Fibroblast of lung (primary cell): ENCODE data around the gene CCDC80. TPM values are rescaled to one million over a fixed set of nuclear protein-coding genes. Genes with fewer than 3 reads are reported as not detected.
A peak's percentile ranks its signal among the peaks of the same experiment; 100 is the strongest.

ENCODE experiments used
- DNase-seq, 2 donors: peaks; one replicate each; pipeline versions ENCODE4 v3.0.0 to v3.0.0-alpha.2; 2010; ENCODE audit warnings: low read depth in 2 of 2
- H2AFZ ChIP-seq: 2 replicates; pipeline ENCODE4 v1.5.1; 2012; ENCODE audit warnings: low read length, control low read depth, inconsistent platforms
- H3K27ac ChIP-seq: 2 replicates; pipeline ENCODE4 v1.5.1; 2011; ENCODE audit warnings: low read length, control low read depth; ENCODE audit not compliant: insufficient read depth
- H3K27me3 ChIP-seq: 2 replicates; pipeline ENCODE4 v1.5.1; 2011; ENCODE audit warnings: mild to moderate bottlenecking, low read length; ENCODE audit not compliant: control insufficient read depth, insufficient read depth
- H3K36me3 ChIP-seq: 2 replicates; pipeline ENCODE4 v1.5.1; 2011; ENCODE audit warnings: low read length; ENCODE audit not compliant: control insufficient read depth, insufficient read depth
- H3K4me1 ChIP-seq: 2 replicates; pipeline ENCODE4 v1.5.1; 2011; ENCODE audit warnings: low read length; ENCODE audit not compliant: control insufficient read depth, insufficient read depth; ENCODE audit errors: extremely low read depth
- H3K4me2 ChIP-seq: 2 replicates; pipeline ENCODE4 v1.5.1; 2011; ENCODE audit warnings: low read length, control low read depth; ENCODE audit not compliant: insufficient read depth; ENCODE audit errors: extremely low read depth
- H3K4me3 ChIP-seq, 4 experiments: fragments of 200-600 bp in 1 of 4; sonication (generic) in 1 of 4; replicated peaks in 1 of 4; 2 replicates each; pipeline ENCODE4 v1.5.1; 2011 to 2016; ENCODE audit warnings: low read length in 4 of 4, low read depth in 3 of 4, mild to moderate bottlenecking in 3 of 4, control low read depth in 2 of 4, inconsistent platforms in 1 of 4, mixed read lengths in 1 of 4; ENCODE audit not compliant: insufficient read depth in 1 of 4; ENCODE audit errors: control extremely low read depth in 1 of 4
- H3K79me2 ChIP-seq: 2 replicates; pipeline ENCODE4 v1.5.1; 2012; ENCODE audit warnings: mild to moderate bottlenecking, low read length, inconsistent platforms; ENCODE audit not compliant: control insufficient read depth, insufficient read depth
- H3K9ac ChIP-seq: 2 replicates; pipeline ENCODE4 v1.5.1; 2011; ENCODE audit warnings: mild to moderate bottlenecking, low read length, control low read depth; ENCODE audit not compliant: insufficient read depth
- H3K9me3 ChIP-seq: 2 replicates; pipeline ENCODE4 v1.5.1; 2012; ENCODE audit warnings: low read depth, low read length; ENCODE audit not compliant: control insufficient read depth, insufficient read depth
- H4K20me1 ChIP-seq: 2 replicates; pipeline ENCODE4 v1.5.1; 2011; ENCODE audit warnings: low read length; ENCODE audit not compliant: control insufficient read depth, insufficient read depth; ENCODE audit errors: extremely low read depth
- EZH2 ChIP-seq: IDR thresholded peaks from 2 replicates; pipeline ENCODE4 v1.5.1; 2012; ENCODE audit warnings: low read length, control low read depth, mild to moderate bottlenecking; ENCODE audit errors: missing control alignments
- polyA plus RNA-seq, 2 donors: library from polyadenylated mRNA; depleted of rRNA in 1 of 2; stranded (reverse) in 1 of 2; unstranded in 1 of 2; fragments of >200 nt; gene quantifications; 2 replicates each; pipeline ENCODE4 v1.2.1, GENCODE V29; 2011 to 2012; ENCODE audit warnings: missing spikeins in 1 of 2
- total RNA-seq: library from RNA; depleted of rRNA; stranded (reverse); fragments of >200 nt; gene quantifications from 2 replicates; pipeline ENCODE4 v1.2.1, GENCODE V29; 2014
- TF ChIP-seq, protein P1 (sequence below), 2 donors: IDR thresholded peaks in 1 of 2; conservative IDR thresholded peaks in 1 of 2; 1 replicate in 1 of 2; 2 replicates in 1 of 2; pipeline ENCODE4 v1.5.1; 2011 to 2012; ENCODE audit warnings: low read length in 2 of 2, control low read depth in 1 of 2, inconsistent platforms in 1 of 2, low read depth in 1 of 2, mild to moderate bottlenecking in 1 of 2

CCDC80 gene
- total and polyA plus RNA-seq, 2 donors (not counting 1 experiment from before 2014, with no cell fraction given), result 153 to 526 TPM

- Histone ChIP-seq H3K9ac (no peak overlapping the region), H3K9me3 (no peaks in the 10 kb centered on the region), H3K79me2 (no peaks in the 10 kb centered on the region), H3K4me3 (no peak overlapping the region), H3K27ac (peak overlapping the region; percentile 44), H2AFZ (no peak overlapping the region), H3K27me3 (no peaks in the 10 kb centered on the region), H3K36me3 (no peaks in the 10 kb centered on the region), H3K4me2 (no peak overlapping the region), H3K4me1 (peaks cover 38% of the 10 kb centered on the region), H4K20me1 (no peaks in the 10 kb centered on the region)
- DNase-seq, result peak; percentile 82 to 97
- TF ChIP-seq, protein P1, sequence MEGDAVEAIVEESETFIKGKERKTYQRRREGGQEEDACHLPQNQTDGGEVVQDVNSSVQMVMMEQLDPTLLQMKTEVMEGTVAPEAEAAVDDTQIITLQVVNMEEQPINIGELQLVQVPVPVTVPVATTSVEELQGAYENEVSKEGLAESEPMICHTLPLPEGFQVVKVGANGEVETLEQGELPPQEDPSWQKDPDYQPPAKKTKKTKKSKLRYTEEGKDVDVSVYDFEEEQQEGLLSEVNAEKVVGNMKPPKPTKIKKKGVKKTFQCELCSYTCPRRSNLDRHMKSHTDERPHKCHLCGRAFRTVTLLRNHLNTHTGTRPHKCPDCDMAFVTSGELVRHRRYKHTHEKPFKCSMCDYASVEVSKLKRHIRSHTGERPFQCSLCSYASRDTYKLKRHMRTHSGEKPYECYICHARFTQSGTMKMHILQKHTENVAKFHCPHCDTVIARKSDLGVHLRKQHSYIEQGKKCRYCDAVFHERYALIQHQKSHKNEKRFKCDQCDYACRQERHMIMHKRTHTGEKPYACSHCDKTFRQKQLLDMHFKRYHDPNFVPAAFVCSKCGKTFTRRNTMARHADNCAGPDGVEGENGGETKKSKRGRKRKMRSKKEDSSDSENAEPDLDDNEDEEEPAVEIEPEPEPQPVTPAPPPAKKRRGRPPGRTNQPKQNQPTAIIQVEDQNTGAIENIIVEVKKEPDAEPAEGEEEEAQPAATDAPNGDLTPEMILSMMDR (conservative IDR thresholded peaks at IDR 0.05 in 1 of 2, IDR thresholded peaks at IDR 0.05 in 1 of 2; ENCODE audit: low read depth in 1 of 2, low read length in 2 of 2), result no peak
- TF ChIP-seq EZH2, result no peak
These were observed 6.2 kb upstream of the CCDC80 start for GRCh38 chr3:112647122-112647521.

DNA sequence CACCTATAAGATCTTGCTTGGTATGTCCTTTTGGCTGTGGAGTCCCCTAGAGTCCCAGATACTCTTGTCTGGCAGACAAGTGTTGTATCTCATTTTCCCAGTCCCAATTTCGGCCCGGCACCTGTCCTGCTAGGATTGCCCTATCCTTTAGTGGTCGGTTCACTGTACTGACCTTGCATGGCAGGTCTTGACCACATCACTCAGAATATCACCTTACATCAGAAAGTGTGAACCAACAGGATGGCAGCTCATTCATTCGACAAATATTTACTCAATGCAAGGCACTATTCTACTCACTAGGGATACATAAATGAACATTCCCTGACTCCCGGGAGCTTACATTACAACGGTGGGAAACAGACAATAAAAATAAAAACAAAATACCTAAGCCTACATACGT, 5.7 kb upstream of the CCDC80 start:
- no peak overlapping the region for H3K4me2 ChIP-seq
- no peaks in the 10 kb centered on the region for H3K79me2 ChIP-seq
- H3K4me3 ChIP-seq, result no peak overlapping the region
- H4K20me1 ChIP-seq, result no peaks in the 10 kb centered on the region
- peak overlapping the region; percentile 32 for H3K27ac ChIP-seq
- H3K36me3 ChIP-seq, result no peaks in the 10 kb centered on the region
- H3K9ac ChIP-seq, result no peak overlapping the region
- H3K27me3 ChIP-seq, result no peaks in the 10 kb centered on the region
- DNase-seq, result no peak
- H3K4me1 ChIP-seq, result peaks cover 43% of the 10 kb centered on the region
- no peaks in the 10 kb centered on the region for H3K9me3 ChIP-seq
- TF ChIP-seq, protein P1 (conservative IDR thresholded peaks at IDR 0.05 in 1 of 2, IDR thresholded peaks at IDR 0.05 in 1 of 2; ENCODE audit: low read depth in 1 of 2, low read length in 2 of 2), result no peak
- TF ChIP-seq EZH2, result no peak
- H2AFZ ChIP-seq, result no peak overlapping the region

DNA sequence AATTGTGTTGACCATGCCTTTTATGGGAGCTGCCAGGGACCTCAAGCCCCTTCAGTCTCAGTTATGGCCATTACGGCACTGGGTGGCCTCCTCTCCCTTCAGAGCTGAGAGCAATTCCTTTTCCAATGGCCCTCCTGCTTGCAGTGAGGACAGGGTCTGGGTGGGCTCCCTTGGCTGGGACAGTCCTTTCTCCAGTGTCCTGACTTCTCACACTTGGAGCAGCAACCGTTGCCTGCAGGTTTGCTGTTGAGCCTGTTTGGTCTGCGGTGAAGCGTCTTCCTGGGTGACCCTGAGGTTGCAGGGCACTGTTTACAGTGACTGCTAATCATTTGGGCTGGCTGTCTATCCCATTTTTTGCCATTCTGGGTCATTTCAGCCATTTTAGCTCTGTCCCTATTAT, 3.5 kb upstream of the CCDC80 start:
- Histone ChIP-seq H3K9ac (no peak overlapping the region), H3K27ac (no peak overlapping the region), H3K4me3 (no peak overlapping the region), H3K4me1 (peaks cover 36% of the 10 kb centered on the region), H3K36me3 (no peaks in the 10 kb centered on the region), H2AFZ (no peak overlapping the region), H3K79me2 (peaks cover 11% of the 10 kb centered on the region), H3K27me3 (no peaks in the 10 kb centered on the region), H3K4me2 (no peak overlapping the region), H4K20me1 (no peaks in the 10 kb centered on the region), H3K9me3 (no peaks in the 10 kb centered on the region)
- DNase-seq, result no peak
- TF ChIP-seq EZH2, result no peak
- TF ChIP-seq, protein P1 (conservative IDR thresholded peaks at IDR 0.05 in 1 of 2, IDR thresholded peaks at IDR 0.05 in 1 of 2; ENCODE audit: low read depth in 1 of 2, low read length in 2 of 2), result no peak
